GM18520 (cell line): ENCODE data around the gene TNFRSF4.

Source experiments
- ATAC-seq: cut with Tn5 transposase; IDR thresholded peaks from one replicate; pipeline ENCODE4 v1.9.1; 2021; ENCODE audit not compliant: unreplicated experiment

The TNFRSF4 gene

GRCh38 chr1:1245817-1246576 lies 32.0 kb upstream of the TNFRSF4 start:
- ATAC-seq = no peak

- ATAC-seq = no peak
Measured at GRCh38 chr1:1245178-1245816, 31.3 kb upstream of the TNFRSF4 start.

GRCh38 chr1:1244192-1244811 lies 30.3 kb upstream of the TNFRSF4 start:
- ATAC-seq = no peak

- ATAC-seq = no peak
Measured at GRCh38 chr1:1243807-1244191, 29.8 kb upstream of the TNFRSF4 start.

GRCh38 chr1:1243266-1243660 lies 29.3 kb upstream of the TNFRSF4 start:
- no peak for ATAC-seq

GRCh38 chr1:1242461-1243265 lies 28.7 kb upstream of the TNFRSF4 start:
- no peak for ATAC-seq

GRCh38 chr1:1241588-1242219 lies 27.8 kb upstream of the TNFRSF4 start:
- no peak for ATAC-seq

GRCh38 chr1:1240822-1241587 lies 27.1 kb upstream of the TNFRSF4 start:
- no peak for ATAC-seq

GRCh38 chr1:1240348-1240732 lies 26.4 kb upstream of the TNFRSF4 start:
- ATAC-seq = no peak

GRCh38 chr1:1239614-1240347 lies 25.8 kb upstream of the TNFRSF4 start:
- ATAC-seq = no peak

GRCh38 chr1:1239227-1239613 lies 25.3 kb upstream of the TNFRSF4 start:
- ATAC-seq = no peak

- no peak for ATAC-seq
Measured at GRCh38 chr1:1238702-1239178, 24.8 kb upstream of the TNFRSF4 start.

GRCh38 chr1:1237874-1238701 lies 24.1 kb upstream of the TNFRSF4 start:
- no peak for ATAC-seq

- ATAC-seq = no peak
Measured at GRCh38 chr1:1236945-1237873, 23.3 kb upstream of the TNFRSF4 start.

- no peak for ATAC-seq
Measured at GRCh38 chr1:1236176-1236763, 22.3 kb upstream of the TNFRSF4 start.

- ATAC-seq = no peak
Measured at GRCh38 chr1:1235016-1235744, 21.2 kb upstream of the TNFRSF4 start.
